Measurements from ENCODE around the gene LMX1A.

LMX1A gene

GRCh38 chr1:165259706-165260428, 96.6 kb downstream of the LMX1A start:
- no peak for DNase-seq

GRCh38 chr1:165259236-165259635, 97.3 kb downstream of the LMX1A start:
- no peak for DNase-seq

- peak; percentile 50 to 61 for DNase-seq
Measured at GRCh38 chr1:165257969-165258459, 98.5 kb downstream of the LMX1A start.

- no peak for DNase-seq
Measured at GRCh38 chr1:165254896-165255625, 101.5 kb downstream of the LMX1A start.

GRCh38 chr1:165254376-165254775, 102.1 kb downstream of the LMX1A start:
- DNase-seq = no peak

- DNase-seq = no peak
Measured at GRCh38 chr1:165253818-165254254, 102.7 kb downstream of the LMX1A start.

GRCh38 chr1:165248969-165249571, 107.4 kb downstream of the LMX1A start:
- no peak for DNase-seq

GRCh38 chr1:165241952-165242351, 114.6 kb downstream of the LMX1A start:
- DNase-seq = no peak

- no peak for DNase-seq
Measured at GRCh38 chr1:165241321-165241720, 115.2 kb downstream of the LMX1A start.

- DNase-seq = no peak
Measured at GRCh38 chr1:165240492-165240891, 116.0 kb downstream of the LMX1A start.

- DNase-seq = no peak
Measured at GRCh38 chr1:165239873-165240272, 116.6 kb downstream of the LMX1A start.

- DNase-seq = no peak
Measured at GRCh38 chr1:165235777-165236291, 120.7 kb downstream of the LMX1A start.

GRCh38 chr1:165235155-165235776, 121.2 kb downstream of the LMX1A start:
- no peak for DNase-seq

GRCh38 chr1:165234149-165234548, 122.4 kb downstream of the LMX1A start:
- no peak for DNase-seq

- DNase-seq = no peak
Measured at GRCh38 chr1:165228676-165229075, 127.8 kb downstream of the LMX1A start.

- no peak for DNase-seq
Measured at GRCh38 chr1:165228111-165228655, 128.3 kb downstream of the LMX1A start.

GRCh38 chr1:165226326-165226725, 130.2 kb downstream of the LMX1A start:
- DNase-seq = no peak

GRCh38 chr1:165225650-165226049, 130.9 kb downstream of the LMX1A start:
- DNase-seq = no peak

- DNase-seq = no peak
Measured at GRCh38 chr1:165225062-165225461, 131.5 kb downstream of the LMX1A start.

GRCh38 chr1:165224504-165224903, 132.0 kb downstream of the LMX1A start:
- DNase-seq = no peak

GRCh38 chr1:165222580-165222979, 133.9 kb downstream of the LMX1A start:
- DNase-seq = no peak

GRCh38 chr1:165218731-165219130, 137.8 kb downstream of the LMX1A start:
- DNase-seq = no peak

GRCh38 chr1:165217958-165218357, 138.6 kb downstream of the LMX1A start:
- DNase-seq = no peak
